ENCODE data around the gene ELL. TPM values are rescaled to one million over a fixed set of nuclear protein-coding genes. Genes with fewer than 3 reads are reported as not detected.
A peak's percentile ranks its signal among the peaks of the same experiment; 100 is the strongest.

The ELL gene
- total and polyA plus RNA-seq, 9 of the 15 experiments (the other 6 are each of a cell fraction or from before 2014, with no cell fraction given): 0.24 to 22.5 (median 4.1) TPM

GRCh38 chr19:18417250-18418028 is 104.4 kb downstream of the ELL start (continued):
- TF ChIP-seq, protein P1, sequence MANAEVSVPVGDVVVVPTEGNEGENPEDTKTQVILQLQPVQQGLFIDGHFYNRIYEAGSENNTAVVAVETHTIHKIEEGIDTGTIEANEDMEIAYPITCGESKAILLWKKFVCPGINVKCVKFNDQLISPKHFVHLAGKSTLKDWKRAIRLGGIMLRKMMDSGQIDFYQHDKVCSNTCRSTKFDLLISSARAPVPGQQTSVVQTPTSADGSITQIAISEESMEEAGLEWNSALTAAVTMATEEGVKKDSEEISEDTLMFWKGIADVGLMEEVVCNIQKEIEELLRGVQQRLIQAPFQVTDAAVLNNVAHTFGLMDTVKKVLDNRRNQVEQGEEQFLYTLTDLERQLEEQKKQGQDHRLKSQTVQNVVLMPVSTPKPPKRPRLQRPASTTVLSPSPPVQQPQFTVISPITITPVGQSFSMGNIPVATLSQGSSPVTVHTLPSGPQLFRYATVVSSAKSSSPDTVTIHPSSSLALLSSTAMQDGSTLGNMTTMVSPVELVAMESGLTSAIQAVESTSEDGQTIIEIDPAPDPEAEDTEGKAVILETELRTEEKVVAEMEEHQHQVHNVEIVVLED (CRISPR knock-in tag; IDR thresholded peaks at IDR 0.05): no peak
- TF ChIP-seq MYC (IDR thresholded peaks at IDR 0.05; ENCODE audit: low read depth, low read length) (peak; percentile 18; the same call in 1 of the 2 replicates), MYC (CRISPR knock-in tag; IDR thresholded peaks at IDR 0.05; ENCODE audit: borderline replicate concordance, low read depth) (no peak; the same call in 1 of the 2 replicates), KLF6 (CRISPR knock-in tag; IDR thresholded peaks at IDR 0.05; ENCODE audit: borderline replicate concordance) (no peak), YY1 (IDR thresholded peaks at IDR 0.05; ENCODE audit: borderline replicate concordance in 1 of 3, control insufficient read depth in 1 of 3, extremely low read depth in 1 of 3, insufficient read depth in 3 of 3, insufficient read length in 1 of 3, insufficient replicate concordance in 2 of 3, low read depth in 1 of 3, low read length in 2 of 3) (peak in 1 of 3 experiments; percentile 33), ZNF239 (CRISPR knock-in tag; IDR thresholded peaks at IDR 0.05) (no peak), ZNF165 (CRISPR knock-in tag; IDR thresholded peaks at IDR 0.05; ENCODE audit: borderline replicate concordance) (0 out of 2 replicates have a peak, but pooled peaks have one; percentile 32), EP300 (IDR thresholded peaks at IDR 0.05; ENCODE audit: low read length) (peak; percentile 45), MCM5 (IDR thresholded peaks at IDR 0.05; ENCODE audit: low read depth) (no peak), CREB1 (IDR thresholded peaks at IDR 0.05) (no peak; the same call in 1 of the 2 replicates), CREB1 (CRISPR knock-in tag; IDR thresholded peaks at IDR 0.05) (no peak), ETV5 (CRISPR knock-in tag; IDR thresholded peaks at IDR 0.05; ENCODE audit: low read depth) (peak; percentile 72), ETV1 (tag; conservative IDR thresholded peaks at IDR 0.05; ENCODE audit: low read depth) (peak; percentile 78)
- TF ChIP-seq, protein P2, sequence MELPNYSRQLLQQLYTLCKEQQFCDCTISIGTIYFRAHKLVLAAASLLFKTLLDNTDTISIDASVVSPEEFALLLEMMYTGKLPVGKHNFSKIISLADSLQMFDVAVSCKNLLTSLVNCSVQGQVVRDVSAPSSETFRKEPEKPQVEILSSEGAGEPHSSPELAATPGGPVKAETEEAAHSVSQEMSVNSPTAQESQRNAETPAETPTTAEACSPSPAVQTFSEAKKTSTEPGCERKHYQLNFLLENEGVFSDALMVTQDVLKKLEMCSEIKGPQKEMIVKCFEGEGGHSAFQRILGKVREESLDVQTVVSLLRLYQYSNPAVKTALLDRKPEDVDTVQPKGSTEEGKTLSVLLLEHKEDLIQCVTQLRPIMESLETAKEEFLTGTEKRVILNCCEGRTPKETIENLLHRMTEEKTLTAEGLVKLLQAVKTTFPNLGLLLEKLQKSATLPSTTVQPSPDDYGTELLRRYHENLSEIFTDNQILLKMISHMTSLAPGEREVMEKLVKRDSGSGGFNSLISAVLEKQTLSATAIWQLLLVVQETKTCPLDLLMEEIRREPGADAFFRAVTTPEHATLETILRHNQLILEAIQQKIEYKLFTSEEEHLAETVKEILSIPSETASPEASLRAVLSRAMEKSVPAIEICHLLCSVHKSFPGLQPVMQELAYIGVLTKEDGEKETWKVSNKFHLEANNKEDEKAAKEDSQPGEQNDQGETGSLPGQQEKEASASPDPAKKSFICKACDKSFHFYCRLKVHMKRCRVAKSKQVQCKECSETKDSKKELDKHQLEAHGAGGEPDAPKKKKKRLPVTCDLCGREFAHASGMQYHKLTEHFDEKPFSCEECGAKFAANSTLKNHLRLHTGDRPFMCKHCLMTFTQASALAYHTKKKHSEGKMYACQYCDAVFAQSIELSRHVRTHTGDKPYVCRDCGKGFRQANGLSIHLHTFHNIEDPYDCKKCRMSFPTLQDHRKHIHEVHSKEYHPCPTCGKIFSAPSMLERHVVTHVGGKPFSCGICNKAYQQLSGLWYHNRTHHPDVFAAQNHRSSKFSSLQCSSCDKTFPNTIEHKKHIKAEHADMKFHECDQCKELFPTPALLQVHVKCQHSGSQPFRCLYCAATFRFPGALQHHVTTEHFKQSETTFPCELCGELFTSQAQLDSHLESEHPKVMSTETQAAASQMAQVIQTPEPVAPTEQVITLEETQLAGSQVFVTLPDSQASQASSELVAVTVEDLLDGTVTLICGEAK (IDR thresholded peaks at IDR 0.05): peak; percentile 93
- TF ChIP-seq, protein P2 (CRISPR knock-in tag; IDR thresholded peaks at IDR 0.05): no peak
- TF ChIP-seq, protein P3, sequence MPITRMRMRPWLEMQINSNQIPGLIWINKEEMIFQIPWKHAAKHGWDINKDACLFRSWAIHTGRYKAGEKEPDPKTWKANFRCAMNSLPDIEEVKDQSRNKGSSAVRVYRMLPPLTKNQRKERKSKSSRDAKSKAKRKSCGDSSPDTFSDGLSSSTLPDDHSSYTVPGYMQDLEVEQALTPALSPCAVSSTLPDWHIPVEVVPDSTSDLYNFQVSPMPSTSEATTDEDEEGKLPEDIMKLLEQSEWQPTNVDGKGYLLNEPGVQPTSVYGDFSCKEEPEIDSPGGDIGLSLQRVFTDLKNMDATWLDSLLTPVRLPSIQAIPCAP (CRISPR knock-in tag; IDR thresholded peaks at IDR 0.05; ENCODE audit: borderline replicate concordance): no peak
